ENCODE data around the gene SYK.

Gene SYK

DNA sequence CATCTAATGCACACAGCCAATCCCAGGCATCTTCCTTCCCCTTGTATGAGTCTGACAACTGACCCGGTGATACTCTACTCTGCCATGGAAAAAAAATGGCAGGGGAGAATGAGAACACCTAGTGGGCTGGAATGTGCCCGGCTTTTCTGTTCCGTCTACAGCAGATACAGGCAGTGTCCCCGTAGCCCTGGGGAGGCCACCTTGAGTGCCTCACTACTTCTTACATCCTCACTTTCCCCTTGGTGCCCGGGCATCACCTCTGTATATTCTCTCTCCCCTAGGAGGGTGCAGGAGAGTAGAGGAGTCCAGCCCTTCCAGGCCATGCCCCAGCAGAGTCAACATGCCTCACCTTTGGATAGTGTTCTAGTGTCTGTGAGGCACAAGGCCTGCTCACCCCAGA is 56.2 kb downstream of the SYK start:
- Histone ChIP-seq H3K9me3 (ENCODE audit: control insufficient read depth, insufficient read depth, low read length) (no peaks in the 10 kb centered on the region), H3K9ac (ENCODE audit: low read depth, low read length) (no peak overlapping the region), H3K27me3 (ENCODE audit: control insufficient read depth, insufficient read depth, low read length) (no peaks in the 10 kb centered on the region), H3K36me3 (ENCODE audit: control insufficient read depth, insufficient read depth, low read length) (no peaks in the 10 kb centered on the region), H3K4me3 (ENCODE audit: low read depth, low read length) (no peak overlapping the region), H3K4me1 (ENCODE audit: control insufficient read depth, insufficient read depth, low read length) (no peaks in the 10 kb centered on the region)

DNA sequence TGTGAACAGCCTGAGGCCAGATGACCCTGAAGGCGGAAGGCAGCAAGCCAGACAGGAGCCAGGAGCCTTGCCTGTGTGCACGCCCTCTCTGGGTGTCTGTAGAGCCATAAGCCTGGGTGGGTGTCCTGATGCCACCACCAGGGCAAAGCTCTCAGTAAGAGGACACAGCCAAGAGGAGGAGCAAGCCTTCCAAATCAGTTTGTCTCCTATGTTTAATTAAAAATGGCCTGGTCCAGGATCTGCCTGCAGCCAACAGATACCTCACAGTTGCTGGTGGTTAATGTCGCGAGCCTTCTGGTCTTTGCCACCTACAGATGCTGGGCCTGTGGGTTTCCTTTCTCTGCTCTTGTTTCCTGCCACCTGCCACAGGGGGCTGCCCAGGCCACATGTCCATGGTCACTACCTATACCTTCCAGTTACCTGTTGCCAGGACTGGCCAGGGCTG is 56.9 kb downstream of the SYK start:
- no peak overlapping the region for H3K9ac ChIP-seq (ENCODE audit: low read depth, low read length)
- H3K27me3 ChIP-seq (ENCODE audit: control insufficient read depth, insufficient read depth, low read length) = no peaks in the 10 kb centered on the region
- no peaks in the 10 kb centered on the region for H3K9me3 ChIP-seq (ENCODE audit: control insufficient read depth, insufficient read depth, low read length)
- H3K4me1 ChIP-seq (ENCODE audit: control insufficient read depth, insufficient read depth, low read length) = no peaks in the 10 kb centered on the region
- H3K4me3 ChIP-seq (ENCODE audit: low read depth, low read length) = no peak overlapping the region
- no peaks in the 10 kb centered on the region for H3K36me3 ChIP-seq (ENCODE audit: control insufficient read depth, insufficient read depth, low read length)

DNA sequence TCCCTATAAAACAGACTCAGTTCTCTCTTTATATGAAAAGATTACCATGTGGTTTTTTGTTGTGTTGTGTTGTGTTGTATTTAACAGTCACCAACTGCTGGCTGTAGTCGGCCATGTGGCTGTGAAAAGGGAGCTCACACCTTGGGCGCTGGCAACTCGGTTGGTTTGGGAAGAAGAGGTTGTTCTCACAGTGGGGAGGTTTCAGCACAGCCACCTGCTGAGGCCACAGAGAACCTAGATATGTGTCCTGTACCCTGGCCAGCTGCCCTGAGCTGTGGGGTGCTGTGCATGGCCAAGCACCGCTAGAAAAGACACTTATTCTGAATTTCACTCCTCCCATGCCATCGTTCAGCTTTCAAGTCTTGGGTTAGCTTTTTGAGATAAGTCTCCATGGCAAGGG is 58.8 kb downstream of the SYK start:
- Histone ChIP-seq H3K9me3 (ENCODE audit: control insufficient read depth, insufficient read depth, low read length) (no peaks in the 10 kb centered on the region), H3K9ac (ENCODE audit: low read depth, low read length) (no peak overlapping the region), H3K4me1 (ENCODE audit: control insufficient read depth, insufficient read depth, low read length) (no peaks in the 10 kb centered on the region)

DNA sequence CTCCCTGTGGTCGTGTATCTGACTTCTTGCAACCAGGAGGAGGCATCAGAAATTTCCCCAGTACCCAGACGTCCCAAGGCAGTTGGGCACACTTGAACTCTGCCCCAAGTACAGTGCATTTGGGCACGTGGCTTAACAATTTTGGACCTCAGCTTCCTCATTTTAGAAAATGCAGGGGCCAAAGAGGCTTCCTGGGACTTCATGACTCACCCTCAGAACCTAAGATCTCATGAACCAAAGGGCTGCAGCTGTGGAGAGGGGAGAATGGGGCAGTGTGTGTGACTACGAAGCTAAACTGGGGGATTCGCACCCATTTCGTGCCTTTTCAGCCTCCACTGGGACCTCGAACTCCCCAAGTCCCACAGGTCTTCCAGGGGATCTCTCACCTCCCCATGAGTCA is 59.2 kb downstream of the SYK start:
- Histone ChIP-seq H3K9me3 (ENCODE audit: control insufficient read depth, insufficient read depth, low read length) (no peaks in the 10 kb centered on the region), H3K27me3 (ENCODE audit: control insufficient read depth, insufficient read depth, low read length) (no peaks in the 10 kb centered on the region), H3K4me1 (ENCODE audit: control insufficient read depth, insufficient read depth, low read length) (no peaks in the 10 kb centered on the region), H3K4me3 (ENCODE audit: low read depth, low read length) (no peak overlapping the region), H3K9ac (ENCODE audit: low read depth, low read length) (no peak overlapping the region), H3K36me3 (ENCODE audit: control insufficient read depth, insufficient read depth, low read length) (no peaks in the 10 kb centered on the region)

More for the DNA sequence above, 58.8 kb downstream of the SYK start:
- Histone ChIP-seq H3K4me3 (ENCODE audit: low read depth, low read length) (no peak overlapping the region), H3K27me3 (ENCODE audit: control insufficient read depth, insufficient read depth, low read length) (no peaks in the 10 kb centered on the region), H3K36me3 (ENCODE audit: control insufficient read depth, insufficient read depth, low read length) (no peaks in the 10 kb centered on the region)

DNA sequence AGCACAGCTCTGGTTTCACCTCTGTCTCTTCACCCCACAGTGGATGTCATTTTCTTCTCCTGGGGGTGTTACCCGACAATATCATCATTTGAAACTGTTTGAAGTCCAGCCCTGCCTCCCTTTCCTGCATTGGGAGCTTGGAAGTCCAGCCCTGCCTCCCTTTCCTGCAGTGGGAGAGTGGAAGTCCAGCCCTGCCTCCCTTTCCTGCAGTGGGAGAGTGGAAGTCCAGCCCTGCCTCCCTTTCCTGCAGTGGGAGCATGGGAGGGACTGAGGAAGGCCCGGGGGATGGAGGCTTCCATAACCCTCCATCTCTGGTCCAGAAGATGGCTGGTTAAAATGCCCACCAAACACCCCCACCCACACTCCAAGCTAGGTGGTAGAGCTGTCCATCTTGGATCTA is 59.8 kb downstream of the SYK start:
- H3K9ac ChIP-seq (ENCODE audit: low read depth, low read length) = no peak overlapping the region
- H3K9me3 ChIP-seq (ENCODE audit: control insufficient read depth, insufficient read depth, low read length) = no peaks in the 10 kb centered on the region
- no peaks in the 10 kb centered on the region for H3K4me1 ChIP-seq (ENCODE audit: control insufficient read depth, insufficient read depth, low read length)
- H3K36me3 ChIP-seq (ENCODE audit: control insufficient read depth, insufficient read depth, low read length) = no peaks in the 10 kb centered on the region
- H3K4me3 ChIP-seq (ENCODE audit: low read depth, low read length) = no peak overlapping the region
- H3K27me3 ChIP-seq (ENCODE audit: control insufficient read depth, insufficient read depth, low read length) = no peaks in the 10 kb centered on the region

DNA sequence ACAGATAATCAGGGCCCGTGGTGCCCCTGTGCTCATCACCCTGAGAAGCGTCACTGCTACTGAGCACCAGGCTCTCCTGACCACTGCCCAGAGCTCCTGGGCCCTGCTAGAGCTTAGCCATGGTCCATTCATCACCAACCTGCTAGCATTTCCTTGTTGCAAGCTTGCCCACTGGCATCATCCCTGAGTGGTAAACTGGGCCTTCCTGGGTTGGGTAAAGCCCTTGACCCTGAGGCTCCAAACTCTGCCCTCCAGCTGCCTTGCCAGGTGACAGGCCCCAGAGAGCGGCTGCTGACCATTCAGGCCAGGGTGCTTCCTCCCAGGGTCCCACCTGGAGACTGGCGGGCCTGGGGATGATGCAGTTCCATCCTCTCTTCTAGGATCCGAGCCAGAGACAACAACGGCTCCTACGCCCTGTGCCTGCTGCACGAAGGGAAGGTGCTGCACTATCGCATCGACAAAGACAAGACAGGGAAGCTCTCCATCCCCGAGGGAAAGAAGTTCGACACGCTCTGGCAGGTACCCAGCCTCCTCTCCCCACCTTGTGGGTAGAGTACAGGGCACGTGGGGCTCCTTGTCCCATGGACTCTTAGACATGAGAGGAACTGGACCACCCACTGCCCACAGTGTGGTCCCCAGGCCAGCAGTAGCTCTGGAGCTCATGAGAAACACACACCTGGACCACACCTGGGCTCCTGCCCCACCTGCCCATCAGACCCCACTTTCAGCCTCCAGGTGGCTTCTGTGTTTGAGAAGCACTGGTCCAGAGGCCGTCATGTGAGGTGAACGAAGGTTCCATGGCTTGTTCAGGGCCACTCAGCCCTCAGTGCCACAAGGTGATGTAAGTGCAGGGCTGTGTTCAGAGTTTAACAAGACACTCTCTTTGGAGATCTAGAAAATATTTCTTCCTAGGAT is 60.5 kb downstream of the SYK start:
- Histone ChIP-seq H3K9me3 (ENCODE audit: control insufficient read depth, insufficient read depth, low read length) (no peaks in the 10 kb centered on the region), H3K27me3 (ENCODE audit: control insufficient read depth, insufficient read depth, low read length) (no peaks in the 10 kb centered on the region), H3K4me3 (ENCODE audit: low read depth, low read length) (no peak overlapping the region), H3K36me3 (ENCODE audit: control insufficient read depth, insufficient read depth, low read length) (no peaks in the 10 kb centered on the region), H3K4me1 (ENCODE audit: control insufficient read depth, insufficient read depth, low read length) (no peaks in the 10 kb centered on the region), H3K9ac (ENCODE audit: low read depth, low read length) (no peak overlapping the region)

DNA sequence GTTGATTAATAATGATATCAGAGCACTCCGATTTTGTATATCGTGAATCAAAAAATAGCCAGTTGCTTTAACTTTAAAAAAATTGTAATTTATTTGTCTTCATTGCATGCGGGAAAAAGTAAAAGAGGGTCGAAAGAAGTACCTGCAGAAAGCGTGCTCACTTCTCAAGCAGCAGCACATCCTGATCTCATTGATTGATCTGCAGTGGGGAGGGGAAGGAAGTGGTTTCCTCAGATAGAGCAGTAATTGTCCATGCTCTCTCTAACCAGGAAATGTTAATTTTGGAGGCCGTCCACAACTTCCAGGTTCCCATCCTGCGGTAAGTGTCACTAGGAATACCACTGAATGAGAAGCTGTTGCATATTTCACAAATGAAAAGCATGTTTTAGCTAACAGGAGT is 63.2 kb downstream of the SYK start:
- no peaks in the 10 kb centered on the region for H3K36me3 ChIP-seq (ENCODE audit: control insufficient read depth, insufficient read depth, low read length)

DNA sequence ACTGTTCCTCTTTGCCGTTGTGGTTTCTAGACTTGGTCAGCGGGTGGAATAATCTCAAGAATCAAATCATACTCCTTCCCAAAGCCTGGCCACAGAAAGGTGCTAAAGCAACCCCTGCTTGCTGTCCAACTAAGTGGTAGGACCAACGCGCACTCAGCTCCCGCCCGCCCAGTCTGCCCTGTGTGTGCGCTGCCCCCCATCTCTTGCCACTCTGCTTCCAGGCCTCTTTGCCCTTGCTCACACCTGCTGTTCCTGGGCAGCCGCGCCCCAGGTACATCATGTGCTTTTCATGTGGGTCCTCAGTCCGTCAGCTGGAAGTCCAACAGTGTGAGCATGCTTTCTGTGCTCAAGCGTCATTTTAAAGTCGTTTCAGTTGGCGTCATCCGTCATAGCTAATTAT is 65.5 kb downstream of the SYK start:
- Histone ChIP-seq H3K27me3 (ENCODE audit: control insufficient read depth, insufficient read depth, low read length) (no peaks in the 10 kb centered on the region), H3K9ac (ENCODE audit: low read depth, low read length) (no peak overlapping the region), H3K4me1 (ENCODE audit: control insufficient read depth, insufficient read depth, low read length) (no peaks in the 10 kb centered on the region), H3K4me3 (ENCODE audit: low read depth, low read length) (no peak overlapping the region), H3K9me3 (ENCODE audit: control insufficient read depth, insufficient read depth, low read length) (no peaks in the 10 kb centered on the region), H3K36me3 (ENCODE audit: control insufficient read depth, insufficient read depth, low read length) (no peaks in the 10 kb centered on the region)

More for the DNA sequence above, 63.2 kb downstream of the SYK start:
- H3K9me3 ChIP-seq (ENCODE audit: control insufficient read depth, insufficient read depth, low read length) = no peaks in the 10 kb centered on the region
- H3K27me3 ChIP-seq (ENCODE audit: control insufficient read depth, insufficient read depth, low read length) = no peaks in the 10 kb centered on the region
- H3K4me3 ChIP-seq (ENCODE audit: low read depth, low read length) = no peak overlapping the region
- no peak overlapping the region for H3K9ac ChIP-seq (ENCODE audit: low read depth, low read length)
- no peaks in the 10 kb centered on the region for H3K4me1 ChIP-seq (ENCODE audit: control insufficient read depth, insufficient read depth, low read length)

DNA sequence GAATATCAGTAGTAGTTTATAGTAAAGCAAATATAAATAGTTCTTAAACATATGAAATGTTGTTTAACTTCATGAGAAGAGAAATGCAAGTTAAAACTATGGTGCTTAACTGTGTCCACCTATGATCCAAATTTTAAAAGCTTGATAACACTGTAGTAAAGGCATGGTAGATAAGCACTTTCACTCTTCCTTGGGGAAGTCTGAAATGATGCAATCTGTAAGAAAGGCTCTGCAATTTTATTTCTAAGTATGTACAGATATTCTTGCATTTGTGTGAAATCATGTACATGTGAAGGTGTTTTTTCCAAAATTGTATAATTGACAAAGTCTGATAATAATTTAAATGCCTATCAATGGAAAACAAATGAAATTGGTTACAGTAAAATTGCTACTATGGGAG is 66.9 kb downstream of the SYK start:
- no peak overlapping the region for H3K4me3 ChIP-seq (ENCODE audit: low read depth, low read length)
- no peaks in the 10 kb centered on the region for H3K9me3 ChIP-seq (ENCODE audit: control insufficient read depth, insufficient read depth, low read length)
- no peaks in the 10 kb centered on the region for H3K4me1 ChIP-seq (ENCODE audit: control insufficient read depth, insufficient read depth, low read length)
- H3K27me3 ChIP-seq (ENCODE audit: control insufficient read depth, insufficient read depth, low read length) = no peaks in the 10 kb centered on the region
- no peaks in the 10 kb centered on the region for H3K36me3 ChIP-seq (ENCODE audit: control insufficient read depth, insufficient read depth, low read length)
- H3K9ac ChIP-seq (ENCODE audit: low read depth, low read length) = no peak overlapping the region

DNA sequence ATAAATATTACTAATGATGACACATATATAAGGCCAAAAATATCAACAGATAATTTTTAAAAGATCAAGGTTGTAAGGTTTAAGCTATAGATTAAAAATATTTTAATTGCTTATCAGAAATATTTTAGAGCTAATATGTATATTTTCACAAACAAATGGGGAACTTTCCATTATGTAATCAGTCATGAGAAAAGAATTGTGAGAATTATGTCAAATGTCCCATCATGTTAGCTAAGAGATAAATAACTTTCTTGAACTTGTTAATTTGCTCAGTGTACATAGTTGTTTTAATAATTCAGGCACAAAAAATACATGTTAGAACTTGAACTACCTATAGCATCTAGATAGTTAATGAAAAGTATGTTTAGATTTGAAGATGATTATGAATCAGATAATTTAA is 67.7 kb downstream of the SYK start:
- no peaks in the 10 kb centered on the region for H3K27me3 ChIP-seq (ENCODE audit: control insufficient read depth, insufficient read depth, low read length)
- H3K4me3 ChIP-seq (ENCODE audit: low read depth, low read length) = no peak overlapping the region
- no peaks in the 10 kb centered on the region for H3K9me3 ChIP-seq (ENCODE audit: control insufficient read depth, insufficient read depth, low read length)
- H3K36me3 ChIP-seq (ENCODE audit: control insufficient read depth, insufficient read depth, low read length) = no peaks in the 10 kb centered on the region
- H3K4me1 ChIP-seq (ENCODE audit: control insufficient read depth, insufficient read depth, low read length) = no peaks in the 10 kb centered on the region
- H3K9ac ChIP-seq (ENCODE audit: low read depth, low read length) = no peak overlapping the region

DNA sequence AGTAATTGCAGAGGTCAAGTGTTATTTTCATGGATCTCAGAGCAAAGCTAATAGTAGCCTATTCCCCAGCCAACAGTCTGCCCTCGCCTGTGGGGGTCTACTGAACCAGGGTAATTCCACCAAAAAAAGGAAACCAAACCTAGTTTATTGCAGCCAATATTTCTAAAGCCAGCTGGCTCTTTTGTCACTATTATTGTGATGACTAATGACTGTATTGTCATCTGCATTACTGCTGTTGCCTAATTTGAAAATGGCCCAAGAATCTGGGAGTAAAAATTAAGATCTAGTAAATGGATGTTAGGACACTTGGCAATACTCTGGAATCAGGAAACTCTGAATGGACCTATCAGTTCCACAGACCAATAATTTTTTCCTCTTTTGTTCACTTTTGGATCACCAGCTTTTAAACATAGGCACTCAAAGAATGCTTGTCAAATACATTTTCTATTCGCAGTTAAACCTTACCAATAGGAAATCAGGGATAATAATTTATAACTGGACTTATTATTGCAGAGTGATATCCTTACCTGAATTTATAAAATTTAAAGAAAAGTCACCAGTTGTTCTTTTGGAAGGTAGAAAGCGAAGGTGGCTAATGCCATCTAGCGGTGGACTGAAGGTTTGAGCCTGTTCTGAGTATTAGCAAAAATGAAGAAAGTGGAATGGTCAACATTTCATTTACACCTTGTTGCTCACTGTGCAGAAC is 69.2 kb downstream of the SYK start:
- no peak overlapping the region for H3K9ac ChIP-seq (ENCODE audit: low read depth, low read length)
- no peaks in the 10 kb centered on the region for H3K27me3 ChIP-seq (ENCODE audit: control insufficient read depth, insufficient read depth, low read length)
- H3K9me3 ChIP-seq (ENCODE audit: control insufficient read depth, insufficient read depth, low read length) = no peaks in the 10 kb centered on the region
- H3K4me1 ChIP-seq (ENCODE audit: control insufficient read depth, insufficient read depth, low read length) = no peaks in the 10 kb centered on the region
- no peaks in the 10 kb centered on the region for H3K36me3 ChIP-seq (ENCODE audit: control insufficient read depth, insufficient read depth, low read length)
- H3K4me3 ChIP-seq (ENCODE audit: low read depth, low read length) = no peak overlapping the region
